ENCODE results near the gene FSTL4.

DNA sequence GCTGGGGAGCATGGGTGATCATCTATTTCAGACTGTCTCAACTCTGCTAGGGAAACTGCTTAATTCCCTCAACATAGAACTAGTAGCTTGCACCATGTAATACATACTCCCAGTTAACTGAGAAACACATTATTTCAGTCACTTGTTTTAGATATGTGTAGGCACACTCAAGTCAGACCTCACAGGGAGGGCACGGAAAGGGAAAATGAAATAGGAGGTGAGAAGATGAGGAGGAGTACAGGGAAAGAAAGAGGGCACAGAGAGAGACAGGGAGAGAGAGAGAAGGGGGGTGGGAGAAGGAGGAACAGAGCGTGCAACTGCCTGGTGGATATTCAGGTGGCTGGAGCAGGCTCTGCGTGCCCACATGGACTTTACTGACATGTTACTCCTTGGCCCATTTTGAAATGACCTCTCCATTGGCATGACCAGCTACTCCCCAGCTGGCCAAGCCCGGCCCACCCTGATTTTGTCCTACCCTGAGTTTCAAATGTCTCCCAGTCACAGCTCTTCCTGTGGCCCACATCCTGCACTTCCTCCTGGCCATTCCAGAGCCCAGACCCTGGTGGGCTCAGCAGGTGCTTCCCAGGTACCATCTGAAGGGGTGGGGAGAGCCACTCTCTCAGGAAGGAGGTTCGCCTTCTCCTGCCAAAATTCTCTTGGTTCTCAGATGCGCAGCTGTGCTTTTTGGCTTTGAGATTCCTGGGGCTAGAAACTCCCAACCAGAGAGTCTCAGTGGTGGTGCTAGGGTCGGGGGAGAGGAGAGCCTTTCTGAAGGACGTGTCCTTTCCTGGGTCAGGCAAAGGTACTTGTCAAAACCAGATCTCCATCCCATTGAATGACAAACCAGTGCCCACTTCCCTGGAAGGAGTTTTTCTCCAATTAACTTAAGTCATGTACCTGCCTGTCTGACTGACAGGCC, 229.4 kb downstream of the FSTL4 start:
- no peak for TF ChIP-seq CTCF (IDR thresholded peaks at IDR 0.05 in 4 of 5, conservative IDR thresholded peaks at IDR 0.05 in 1 of 5)
- TF ChIP-seq POLR2A (IDR thresholded peaks at IDR 0.05): no peak

Measured in gastrocnemius medialis (tissue), 4 donors.